ENCODE data around the gene PSMB10.

PSMB10 gene

DNA sequence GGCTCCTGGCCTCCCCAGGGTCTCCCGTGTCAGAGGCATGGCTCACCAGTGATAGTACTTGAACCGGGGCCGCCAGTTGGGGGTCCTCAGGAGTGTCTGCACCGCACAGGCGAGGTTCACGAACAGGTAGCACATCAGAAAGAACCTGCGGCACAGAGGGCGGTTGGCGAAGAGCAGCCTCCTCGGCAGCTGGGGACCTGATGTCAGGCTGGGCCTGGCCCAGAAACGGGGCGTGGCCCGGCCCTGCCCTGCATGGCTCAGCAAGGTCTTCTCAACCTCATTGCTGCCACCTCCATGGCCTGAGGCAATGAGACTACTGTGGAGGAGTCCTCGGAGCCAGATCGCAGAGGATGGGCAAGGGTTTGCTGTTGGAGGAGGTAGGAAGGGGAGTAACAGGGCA is 11.4 kb upstream of the PSMB10 start:
- Histone ChIP-seq H3K4me1 (ENCODE audit: control insufficient read depth, insufficient read depth, low read length) (peaks cover 19% of the 10 kb centered on the region), H3K4me3 (ENCODE audit: insufficient read depth, low read depth, low read length) (no peak overlapping the region), H3K36me3 (ENCODE audit: control insufficient read depth, insufficient read depth, low read length) (no peaks in the 10 kb centered on the region), H3K9me3 (ENCODE audit: control insufficient read depth, low read length) (no peaks in the 10 kb centered on the region), H3K27ac (ENCODE audit: insufficient read depth, low read depth, low read length, poor library complexity, severe bottlenecking) (no peak overlapping the region), H3K27me3 (ENCODE audit: control insufficient read depth, insufficient read depth, low read length, poor library complexity, severe bottlenecking) (no peaks in the 10 kb centered on the region)
- WGBS, 2 experiments: 95% methylated on average over 15 of the region's 15 CpGs

GRCh38 chr16:67946966-67947558 is 10.4 kb upstream of the PSMB10 start:
- Histone ChIP-seq H3K36me3 (ENCODE audit: control insufficient read depth, insufficient read depth, low read length) (no peaks in the 10 kb centered on the region), H3K9me3 (ENCODE audit: control insufficient read depth, low read length) (no peaks in the 10 kb centered on the region), H3K4me3 (ENCODE audit: insufficient read depth, low read depth, low read length) (no peak overlapping the region), H3K27me3 (ENCODE audit: control insufficient read depth, insufficient read depth, low read length, poor library complexity, severe bottlenecking) (no peaks in the 10 kb centered on the region), H3K27ac (ENCODE audit: insufficient read depth, low read depth, low read length, poor library complexity, severe bottlenecking) (no peak overlapping the region), H3K4me1 (ENCODE audit: control insufficient read depth, insufficient read depth, low read length) (peaks cover 19% of the 10 kb centered on the region)
- WGBS, 2 experiments: 95 to 96% methylated on average over 28 of the region's 28 CpGs

DNA sequence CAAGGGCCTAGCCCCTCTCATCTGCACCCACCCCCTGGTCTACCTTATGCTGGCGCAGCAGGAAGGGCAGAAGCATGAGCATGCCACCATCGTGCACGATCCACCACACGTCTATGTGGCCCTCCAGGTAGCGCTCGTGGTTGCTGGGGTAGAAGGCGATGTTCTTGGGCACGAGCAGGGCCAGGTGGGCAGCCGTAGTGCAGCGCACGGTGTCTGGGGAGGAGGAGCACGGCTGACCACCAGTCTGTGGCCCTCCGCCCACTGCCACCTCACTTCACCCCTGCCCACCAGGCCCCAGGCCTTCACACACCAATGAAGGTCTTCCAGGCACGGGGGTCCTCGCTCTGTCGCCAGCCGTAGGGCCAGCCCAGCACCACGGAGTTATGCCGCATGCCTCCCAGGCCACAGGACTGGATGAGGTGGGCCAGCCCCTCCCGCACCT is 9.5 kb upstream of the PSMB10 start:
- Histone ChIP-seq H3K27ac (ENCODE audit: insufficient read depth, low read depth, low read length, poor library complexity, severe bottlenecking) (no peak overlapping the region), H3K4me3 (ENCODE audit: insufficient read depth, low read depth, low read length) (no peak overlapping the region), H3K36me3 (ENCODE audit: control insufficient read depth, insufficient read depth, low read length) (no peaks in the 10 kb centered on the region), H3K27me3 (ENCODE audit: control insufficient read depth, insufficient read depth, low read length, poor library complexity, severe bottlenecking) (no peaks in the 10 kb centered on the region), H3K4me1 (ENCODE audit: control insufficient read depth, insufficient read depth, low read length) (peaks cover 19% of the 10 kb centered on the region), H3K9me3 (ENCODE audit: control insufficient read depth, low read length) (no peaks in the 10 kb centered on the region)
- WGBS, 2 experiments: 95 to 97% methylated on average over 20 of the region's 20 CpGs

DNA sequence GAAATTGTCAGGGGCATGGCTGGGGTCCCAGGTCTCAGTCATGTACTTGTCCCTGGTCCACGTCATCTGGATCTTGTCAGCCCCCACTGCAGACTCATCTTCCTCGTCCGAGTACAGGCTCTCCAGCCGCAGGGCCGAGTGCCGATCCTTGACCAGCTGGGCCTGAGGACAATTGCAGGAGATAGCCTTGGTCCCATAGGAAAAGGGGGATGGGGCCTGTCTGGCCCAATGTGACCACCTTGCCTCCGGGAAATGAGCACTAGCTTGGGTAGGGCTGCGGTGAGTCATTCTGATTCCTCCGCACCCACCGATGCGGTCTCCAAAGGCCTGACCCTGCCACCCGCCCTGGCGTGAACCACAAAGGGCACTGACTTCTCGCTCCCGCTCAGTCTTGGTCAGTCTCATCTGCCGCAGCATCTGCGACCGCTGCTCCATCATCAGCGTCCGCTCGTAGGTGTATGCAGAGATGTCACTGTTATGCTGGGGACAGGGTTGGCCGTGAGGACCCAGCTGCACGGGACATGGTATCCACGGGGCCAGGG is 8.8 kb upstream of the PSMB10 start:
- H3K27me3 ChIP-seq (ENCODE audit: control insufficient read depth, insufficient read depth, low read length, poor library complexity, severe bottlenecking): no peaks in the 10 kb centered on the region
- no peak overlapping the region for H3K4me3 ChIP-seq (ENCODE audit: insufficient read depth, low read depth, low read length)
- no peaks in the 10 kb centered on the region for H3K9me3 ChIP-seq (ENCODE audit: control insufficient read depth, low read length)
- H3K27ac ChIP-seq (ENCODE audit: insufficient read depth, low read depth, low read length, poor library complexity, severe bottlenecking): no peak overlapping the region
- 95% methylated on average over 24 of the region's 24 CpGs for WGBS, 2 experiments
- H3K4me1 ChIP-seq (ENCODE audit: control insufficient read depth, insufficient read depth, low read length): peaks cover 19% of the 10 kb centered on the region
- H3K36me3 ChIP-seq (ENCODE audit: control insufficient read depth, insufficient read depth, low read length): no peaks in the 10 kb centered on the region

DNA sequence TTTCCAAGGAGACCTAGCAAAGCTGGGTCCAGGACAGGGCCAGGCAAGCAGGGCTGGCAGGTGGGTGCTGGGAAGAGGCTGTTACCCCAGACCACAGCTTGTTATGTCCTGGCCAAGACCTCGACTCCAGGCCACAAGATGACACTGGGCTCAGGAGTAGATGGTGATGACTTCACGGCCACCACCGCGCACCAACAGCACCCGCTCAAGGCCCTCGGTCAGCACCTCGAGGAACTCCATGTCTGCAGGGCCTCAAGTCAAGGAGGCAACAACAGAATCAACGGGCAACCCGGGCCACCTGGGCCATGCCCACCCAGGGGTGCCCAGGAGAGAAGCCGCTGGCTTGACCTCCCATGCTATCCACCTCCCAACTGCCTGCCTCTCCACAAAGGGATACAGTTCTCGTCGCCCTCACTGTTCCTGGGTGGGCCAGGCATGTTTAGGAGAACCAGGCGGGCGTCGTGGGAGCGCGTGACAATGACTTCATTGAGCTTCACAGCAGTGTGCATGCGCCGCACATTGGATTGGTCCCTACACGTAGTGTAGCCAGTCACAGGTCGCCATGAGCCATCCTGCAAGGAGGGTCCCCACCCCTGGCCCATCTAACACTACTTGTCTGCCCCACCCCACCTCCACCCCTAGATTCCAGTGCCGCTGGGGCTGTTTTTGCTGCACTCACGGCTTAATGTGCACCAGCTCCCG is 8.2 kb upstream of the PSMB10 start:
- 95 to 96% methylated on average over 24 of the region's 24 CpGs for WGBS, 2 experiments
- Histone ChIP-seq H3K36me3 (ENCODE audit: control insufficient read depth, insufficient read depth, low read length) (no peaks in the 10 kb centered on the region), H3K27ac (ENCODE audit: insufficient read depth, low read depth, low read length, poor library complexity, severe bottlenecking) (no peak overlapping the region), H3K4me3 (ENCODE audit: insufficient read depth, low read depth, low read length) (no peak overlapping the region), H3K9me3 (ENCODE audit: control insufficient read depth, low read length) (no peaks in the 10 kb centered on the region), H3K4me1 (ENCODE audit: control insufficient read depth, insufficient read depth, low read length) (peaks cover 19% of the 10 kb centered on the region), H3K27me3 (ENCODE audit: control insufficient read depth, insufficient read depth, low read length, poor library complexity, severe bottlenecking) (no peaks in the 10 kb centered on the region)

GRCh38 chr16:67943619-67944504 is 7.2 kb upstream of the PSMB10 start, which contains the start of gene LCAT:
LCAT (minus strand) TSS chr16:67944120; CDS start chr16:67944101, 19 bp downstream.
- 62 to 65% methylated on average over 23 of the region's 23 CpGs for WGBS, 2 experiments
- Histone ChIP-seq H3K36me3 (ENCODE audit: control insufficient read depth, insufficient read depth, low read length) (no peaks in the 10 kb centered on the region), H3K27ac (ENCODE audit: insufficient read depth, low read depth, low read length, poor library complexity, severe bottlenecking) (no peak within 1 kb of the TSS), H3K27me3 (ENCODE audit: control insufficient read depth, insufficient read depth, low read length, poor library complexity, severe bottlenecking) (no peaks in the 10 kb centered on the region), H3K4me1 (ENCODE audit: control insufficient read depth, insufficient read depth, low read length) (peaks cover 19% of the 10 kb centered on the region), H3K9me3 (ENCODE audit: control insufficient read depth, low read length) (no peaks in the 10 kb centered on the region), H3K4me3 (ENCODE audit: insufficient read depth, low read depth, low read length) (no peak within 1 kb of the TSS)

DNA sequence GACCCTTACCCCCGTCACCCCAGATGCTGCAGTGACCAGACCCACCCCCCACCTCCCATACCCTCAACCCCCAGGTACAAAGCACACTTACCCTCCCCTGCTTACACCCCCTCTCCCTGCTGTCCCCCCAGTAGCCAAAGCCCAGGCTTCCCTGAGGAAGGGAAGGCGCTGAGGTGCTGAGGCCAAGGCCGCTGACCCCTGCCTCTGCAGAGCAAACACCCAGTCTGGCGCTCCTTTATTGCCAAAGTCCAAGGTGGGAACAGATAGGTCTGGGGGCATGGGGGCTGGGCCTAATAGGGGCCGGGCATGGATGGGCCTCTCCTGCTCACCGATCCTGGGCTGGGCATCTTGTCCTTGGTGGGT is 6.6 kb upstream of the PSMB10 start:
- Histone ChIP-seq H3K4me3 (ENCODE audit: insufficient read depth, low read depth, low read length) (no peak overlapping the region), H3K9me3 (ENCODE audit: control insufficient read depth, low read length) (no peaks in the 10 kb centered on the region), H3K27ac (ENCODE audit: insufficient read depth, low read depth, low read length, poor library complexity, severe bottlenecking) (no peak overlapping the region), H3K4me1 (ENCODE audit: control insufficient read depth, insufficient read depth, low read length) (peaks cover 19% of the 10 kb centered on the region), H3K36me3 (ENCODE audit: control insufficient read depth, insufficient read depth, low read length) (no peaks in the 10 kb centered on the region), H3K27me3 (ENCODE audit: control insufficient read depth, insufficient read depth, low read length, poor library complexity, severe bottlenecking) (no peaks in the 10 kb centered on the region)
- WGBS, 2 experiments: 94% methylated on average over 6 of the region's 6 CpGs

- no peaks in the 10 kb centered on the region for H3K9me3 ChIP-seq (ENCODE audit: control insufficient read depth, low read length)
- H3K4me1 ChIP-seq (ENCODE audit: control insufficient read depth, insufficient read depth, low read length): peaks cover 19% of the 10 kb centered on the region
- 94 to 95% methylated on average over 27 of the region's 27 CpGs for WGBS, 2 experiments
- no peaks in the 10 kb centered on the region for H3K36me3 ChIP-seq (ENCODE audit: control insufficient read depth, insufficient read depth, low read length)
- no peak overlapping the region for H3K27ac ChIP-seq (ENCODE audit: insufficient read depth, low read depth, low read length, poor library complexity, severe bottlenecking)
- no peaks in the 10 kb centered on the region for H3K27me3 ChIP-seq (ENCODE audit: control insufficient read depth, insufficient read depth, low read length, poor library complexity, severe bottlenecking)
- H3K4me3 ChIP-seq (ENCODE audit: insufficient read depth, low read depth, low read length): no peak overlapping the region
Measured at GRCh38 chr16:67942510-67943255, 6.0 kb upstream of the PSMB10 start.

DNA sequence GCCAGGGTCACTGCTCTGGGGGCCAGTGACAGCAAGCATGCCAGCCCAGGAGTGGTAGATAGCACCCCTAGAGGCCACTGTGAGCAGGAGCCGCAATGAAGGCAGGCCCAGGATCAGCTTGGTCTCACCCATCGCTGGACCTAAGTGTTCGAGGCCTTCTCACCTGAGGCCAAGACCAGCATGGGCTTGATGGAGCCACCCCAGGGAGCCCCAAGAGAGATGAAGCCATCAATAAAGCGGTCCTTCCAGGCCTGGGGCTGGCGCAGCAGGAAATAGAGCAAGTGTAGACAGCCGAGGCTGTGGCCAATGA is 5.5 kb upstream of the PSMB10 start:
- Histone ChIP-seq H3K4me1 (ENCODE audit: control insufficient read depth, insufficient read depth, low read length) (peaks cover 23% of the 10 kb centered on the region), H3K36me3 (ENCODE audit: control insufficient read depth, insufficient read depth, low read length) (no peaks in the 10 kb centered on the region), H3K4me3 (ENCODE audit: insufficient read depth, low read depth, low read length) (no peak overlapping the region), H3K27me3 (ENCODE audit: control insufficient read depth, insufficient read depth, low read length, poor library complexity, severe bottlenecking) (no peaks in the 10 kb centered on the region), H3K27ac (ENCODE audit: insufficient read depth, low read depth, low read length, poor library complexity, severe bottlenecking) (no peak overlapping the region), H3K9me3 (ENCODE audit: control insufficient read depth, low read length) (no peaks in the 10 kb centered on the region)
- 80% methylated on average over 6 of the region's 6 CpGs for WGBS, 2 experiments

Data from ectodermal cell (in vitro differentiated cells).